Activated CD8-positive, alpha-beta memory T cell treated with anti-CD3 and anti-CD28 coated beads for 4 hours (primary cell): ENCODE data around the gene MAFB.

Experiments used
- DNase-seq, 2 donors: peaks; one replicate each; pipeline ENCODE4 v3.0.0-alpha.2; 2020; ENCODE audit warnings: low read depth in 2 of 2

Gene MAFB

DNA sequence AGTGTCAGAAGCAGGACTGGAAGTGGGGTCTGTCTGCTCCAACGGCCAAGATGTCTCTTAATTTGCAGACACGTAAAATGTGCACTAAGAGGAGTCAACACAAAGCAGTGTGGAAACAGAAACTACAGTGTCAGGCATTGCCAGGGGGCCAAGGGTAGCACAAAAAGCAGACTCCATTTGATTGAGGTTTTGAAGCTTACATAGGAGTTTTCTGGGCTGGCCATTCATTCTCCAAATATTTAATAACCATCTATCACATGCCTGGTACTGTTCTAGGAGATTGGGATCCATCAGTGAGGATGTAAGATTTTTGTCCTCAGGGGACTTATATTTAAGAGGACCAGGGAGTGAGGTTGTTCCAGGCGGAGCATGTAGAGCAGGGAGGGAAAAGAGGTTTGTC lies 29.5 kb downstream of the MAFB start:
- no peak for DNase-seq

DNA sequence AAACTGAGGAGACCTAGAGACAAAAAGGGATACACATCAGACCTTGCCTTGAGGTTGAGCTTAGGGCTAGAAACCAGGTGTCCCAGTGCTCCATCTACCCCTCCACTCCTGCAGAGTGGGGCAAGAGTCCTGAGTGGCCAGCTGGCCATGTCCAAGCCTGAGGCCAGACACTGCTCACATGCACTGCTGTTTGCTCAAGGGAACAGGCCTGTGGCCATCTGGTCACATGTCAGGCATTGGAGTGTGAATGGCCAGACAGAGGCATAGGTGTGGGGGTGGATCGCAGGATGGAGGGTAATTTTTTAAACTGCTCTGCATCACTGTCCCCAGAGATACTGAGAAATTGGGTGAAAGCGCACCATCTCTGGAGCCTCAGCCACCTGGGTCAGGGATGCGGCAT lies 30.5 kb downstream of the MAFB start:
- DNase-seq: no peak

DNA sequence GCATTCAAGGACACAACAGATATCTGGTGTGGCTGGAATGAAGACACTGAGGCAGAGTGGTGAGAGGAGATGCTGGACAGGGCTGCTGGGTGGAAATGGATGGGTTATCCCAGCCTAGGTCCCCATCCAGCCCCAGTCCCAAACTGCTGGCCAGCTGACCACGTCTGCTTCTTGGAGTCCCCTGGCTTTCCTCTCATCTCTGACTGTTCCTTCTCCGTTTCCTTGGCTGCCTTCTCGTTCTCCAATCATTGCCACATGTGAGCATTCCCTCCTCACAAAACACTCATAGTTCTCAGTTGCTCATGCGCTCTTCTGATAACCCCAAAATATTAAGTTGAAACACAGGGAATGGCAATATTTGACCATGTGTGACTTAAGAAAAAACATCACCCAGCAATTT lies 31.5 kb downstream of the MAFB start:
- no peak for DNase-seq

DNA sequence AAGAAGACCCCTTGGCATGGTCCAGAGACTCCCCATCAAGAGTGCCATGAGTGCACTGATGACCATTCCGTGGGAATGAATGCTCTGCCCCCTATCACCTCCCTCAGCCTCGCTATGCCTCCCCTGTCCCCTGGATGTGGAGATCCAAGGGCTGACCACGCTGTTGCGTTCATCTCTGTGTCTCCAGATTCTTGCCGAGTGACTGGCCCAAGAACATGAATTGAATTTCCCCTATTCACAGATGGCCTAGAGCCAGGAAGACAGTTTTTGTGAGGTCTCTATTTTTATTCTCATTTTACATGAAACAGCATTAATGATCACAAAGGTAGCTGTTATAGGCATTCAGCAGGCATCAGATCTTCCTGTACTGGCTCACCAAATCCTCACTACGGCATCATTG lies 33.6 kb downstream of the MAFB start:
- no peak for DNase-seq

DNA sequence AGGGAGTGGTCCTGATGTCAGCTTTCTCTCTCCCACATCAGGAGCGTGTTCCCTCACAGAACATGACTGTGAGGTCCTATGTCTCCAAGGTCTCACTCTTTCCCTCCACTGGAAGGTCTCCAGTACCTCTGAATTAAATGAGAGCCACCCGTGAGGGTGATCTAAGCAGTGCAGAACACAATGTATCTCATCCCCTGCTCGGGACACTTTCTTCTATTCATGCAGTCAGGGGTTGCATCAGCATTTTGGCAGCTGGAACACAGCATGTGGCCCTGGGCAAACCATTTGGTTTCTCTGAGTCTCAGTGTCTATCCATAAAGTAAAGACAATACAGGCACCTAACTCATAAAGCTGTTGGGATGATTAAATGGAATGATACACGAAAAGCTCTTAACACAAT lies 34.2 kb downstream of the MAFB start:
- DNase-seq: no peak

DNA sequence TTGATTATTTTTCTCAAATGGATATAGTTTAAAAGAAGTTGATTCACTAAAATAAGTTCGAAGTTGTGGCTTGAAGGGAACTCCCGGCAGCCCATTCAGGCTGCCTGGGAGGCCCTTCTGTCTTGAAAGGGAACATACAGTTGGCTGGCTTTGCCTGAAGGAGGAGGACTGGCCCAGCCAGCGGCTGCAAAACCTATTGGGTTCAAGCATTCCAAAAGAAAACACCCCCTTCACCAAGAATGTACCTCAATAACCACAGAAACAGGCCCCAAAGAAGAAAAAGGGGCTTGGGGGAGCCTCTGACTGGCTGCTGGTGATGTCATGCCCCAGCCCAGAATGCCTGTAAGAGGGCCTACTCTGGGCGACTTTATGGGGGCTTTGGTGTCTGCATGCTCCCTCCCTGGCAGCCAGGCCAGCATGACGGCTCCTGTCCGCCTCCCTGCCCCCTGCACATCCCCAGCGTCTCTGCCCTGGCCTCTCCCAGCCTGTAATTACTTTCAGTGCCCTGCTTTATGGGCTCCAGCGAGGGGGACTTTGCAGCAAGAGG lies 36.5 kb downstream of the MAFB start:
- no peak for DNase-seq

DNA sequence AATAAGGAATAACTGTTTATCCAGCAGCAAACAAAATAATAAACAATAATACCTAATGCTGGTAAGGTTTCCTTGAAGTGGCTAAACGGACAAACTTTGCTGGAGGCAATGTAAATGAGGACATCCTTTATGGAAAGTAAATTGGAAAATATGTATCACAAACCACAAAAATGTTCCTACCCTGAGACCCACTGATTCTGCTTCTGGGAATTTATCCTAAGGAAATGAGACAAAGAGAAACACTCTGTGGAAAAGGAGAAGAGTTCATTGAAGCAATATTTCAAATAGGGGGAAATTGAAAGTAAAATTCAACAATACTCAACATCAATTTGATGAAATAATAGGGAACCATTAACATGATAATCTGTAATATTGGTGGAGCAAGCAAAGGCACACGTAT lies 37.9 kb downstream of the MAFB start:
- no peak for DNase-seq

DNA sequence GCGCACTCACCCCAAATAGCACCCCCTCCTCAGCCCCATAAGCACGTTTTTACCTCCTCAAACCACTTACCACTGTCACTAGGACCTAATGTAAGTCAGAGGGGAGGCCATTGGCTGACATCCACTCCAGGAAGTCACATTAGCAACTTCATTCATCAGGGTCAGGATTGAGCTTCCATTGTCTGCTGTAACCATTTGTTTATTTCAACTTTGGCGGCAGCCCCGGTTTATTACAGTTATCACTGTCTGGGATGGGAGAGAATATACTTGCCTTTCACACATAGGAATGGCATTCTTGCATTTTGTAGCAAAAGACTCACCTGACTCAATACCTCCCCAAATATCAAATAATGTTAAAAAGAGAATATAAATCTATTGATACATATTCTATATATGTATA lies 38.3 kb downstream of the MAFB start:
- DNase-seq: no peak

DNA sequence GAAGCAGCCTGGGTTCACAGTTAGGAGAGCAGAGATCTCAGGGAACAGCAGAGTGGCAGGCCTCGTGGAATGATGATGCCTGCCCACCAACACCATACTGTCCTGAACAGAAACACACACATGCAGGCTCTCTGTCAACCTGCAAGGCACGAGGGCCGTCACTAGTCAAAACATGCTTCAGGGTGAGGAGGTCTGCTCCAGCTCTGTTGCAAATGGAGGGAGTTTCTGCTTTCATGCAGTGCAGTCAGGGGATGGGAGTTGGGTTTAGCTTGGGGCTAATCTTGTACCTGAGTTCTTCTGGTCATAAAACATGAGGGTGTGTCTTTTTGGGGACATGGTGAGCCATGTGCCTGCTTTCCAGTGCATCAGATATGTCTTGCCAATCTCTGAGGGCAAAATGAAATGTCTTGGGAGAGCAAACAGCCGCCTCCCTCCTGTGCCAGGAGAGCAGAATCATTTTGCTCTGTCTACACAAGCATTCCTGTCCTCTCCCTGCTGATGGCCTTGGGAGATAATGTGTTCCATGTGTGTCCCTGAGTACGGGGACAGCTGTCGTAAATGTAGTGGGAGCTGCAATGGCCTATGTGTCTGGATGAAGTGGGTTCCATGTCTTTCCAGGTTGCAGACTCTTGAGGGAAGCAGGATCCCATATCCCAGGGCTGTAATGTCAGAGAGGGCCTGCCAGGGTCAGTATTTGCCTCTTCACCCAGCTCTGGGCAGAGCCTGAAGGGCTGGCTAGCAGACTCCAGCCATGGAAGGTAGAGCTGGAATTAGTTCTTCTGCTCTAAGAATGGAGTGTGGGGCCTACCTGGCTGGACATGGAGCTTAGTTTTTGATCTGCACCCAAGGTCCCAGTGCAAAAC lies 40.6 kb downstream of the MAFB start:
- no peak for DNase-seq

DNA sequence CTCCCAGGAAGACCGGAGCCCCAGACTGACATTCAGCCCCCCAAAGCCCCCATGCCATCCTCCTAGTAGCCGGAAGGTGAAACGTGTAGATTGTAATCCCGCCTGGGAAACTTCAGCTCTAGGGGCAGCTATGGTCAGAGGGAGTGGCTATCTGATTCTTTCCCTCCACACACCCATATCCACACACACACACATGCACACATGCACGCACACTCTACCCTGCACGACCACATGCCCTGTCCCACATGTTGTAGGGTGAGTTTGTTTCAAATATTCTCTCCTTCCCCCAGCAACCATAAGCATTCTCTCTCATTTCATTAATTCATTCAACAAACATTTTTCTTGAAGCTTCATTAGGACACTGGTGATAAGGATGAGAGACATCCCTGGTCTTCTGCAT lies 42.2 kb downstream of the MAFB start:
- DNase-seq: no peak

DNA sequence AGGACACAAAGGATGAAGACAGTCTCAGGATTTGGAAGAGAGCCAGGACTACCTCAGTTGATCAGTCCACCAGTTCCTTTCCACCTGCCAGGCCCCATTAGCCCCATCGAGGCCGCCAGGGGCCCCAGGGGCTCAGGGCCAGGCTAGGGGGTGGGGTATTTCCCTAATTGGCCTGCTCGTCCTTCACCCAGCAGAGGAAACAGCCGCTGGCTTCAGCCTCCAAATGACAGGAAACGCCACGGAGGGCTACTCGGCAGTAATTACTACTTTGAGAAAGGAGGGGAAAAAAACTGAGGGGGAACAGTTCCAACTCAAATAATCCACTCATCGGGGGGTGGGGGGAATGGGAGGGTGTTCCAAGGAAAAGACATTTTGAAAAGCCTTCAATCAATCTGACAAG lies 42.7 kb downstream of the MAFB start:
- no peak for DNase-seq

DNA sequence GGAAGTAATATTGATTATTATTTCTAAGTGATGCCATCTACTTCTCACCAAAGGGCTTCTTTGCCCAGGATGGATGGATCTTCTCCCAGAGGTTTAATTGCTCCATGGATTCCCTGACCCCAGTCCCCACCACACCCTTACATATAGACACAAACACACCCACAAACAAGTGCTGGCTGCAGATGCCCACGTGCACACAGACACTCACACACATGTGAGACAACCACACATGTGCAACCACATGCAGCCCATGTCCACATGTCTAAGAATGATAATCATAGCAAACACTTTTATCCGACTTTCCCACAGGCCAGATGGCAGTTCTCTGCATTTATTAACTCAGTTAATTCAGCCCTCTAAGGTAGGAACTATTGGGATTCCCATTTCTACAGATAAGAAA lies 44.2 kb downstream of the MAFB start:
- no peak for DNase-seq

DNA sequence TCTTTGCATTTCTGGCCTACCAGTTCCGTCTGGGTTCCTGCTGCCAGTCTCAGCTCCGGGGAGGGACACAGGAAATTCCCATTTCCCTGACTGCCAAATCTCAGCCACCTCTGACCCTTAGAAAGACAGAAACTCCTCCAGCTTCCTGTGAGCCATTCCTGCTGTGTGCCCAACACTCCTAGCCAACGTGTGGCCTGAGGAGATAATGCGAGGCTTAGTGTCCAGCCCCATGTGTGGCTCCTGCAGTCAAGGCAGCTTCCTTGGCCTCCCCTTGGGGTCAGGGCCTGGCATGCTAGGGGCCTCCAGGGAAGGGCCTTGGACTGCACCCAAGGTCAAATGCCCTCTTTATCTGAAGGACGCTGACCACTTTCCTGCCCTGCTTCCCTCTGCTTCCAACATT lies 45.1 kb downstream of the MAFB start:
- no peak for DNase-seq

DNA sequence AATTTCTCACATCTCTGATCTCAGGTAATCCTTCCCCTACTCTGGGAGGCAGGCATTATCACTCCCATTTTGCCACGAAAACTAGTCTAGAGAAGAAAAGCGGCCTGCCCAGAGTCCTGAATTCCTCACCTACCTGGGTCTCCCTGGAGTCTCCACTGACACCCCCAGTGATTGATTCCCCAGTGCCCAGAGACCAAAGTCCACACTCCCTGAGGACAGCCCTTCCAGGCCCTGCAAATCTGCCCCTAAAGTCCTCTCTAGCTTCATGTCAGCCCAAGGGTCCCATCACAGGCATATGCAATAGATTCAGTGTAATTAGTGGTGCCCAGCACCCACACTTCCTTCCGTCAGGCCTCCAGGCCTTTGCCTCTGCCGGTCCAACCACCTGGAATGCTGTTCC lies 47.2 kb downstream of the MAFB start:
- no peak for DNase-seq

DNA sequence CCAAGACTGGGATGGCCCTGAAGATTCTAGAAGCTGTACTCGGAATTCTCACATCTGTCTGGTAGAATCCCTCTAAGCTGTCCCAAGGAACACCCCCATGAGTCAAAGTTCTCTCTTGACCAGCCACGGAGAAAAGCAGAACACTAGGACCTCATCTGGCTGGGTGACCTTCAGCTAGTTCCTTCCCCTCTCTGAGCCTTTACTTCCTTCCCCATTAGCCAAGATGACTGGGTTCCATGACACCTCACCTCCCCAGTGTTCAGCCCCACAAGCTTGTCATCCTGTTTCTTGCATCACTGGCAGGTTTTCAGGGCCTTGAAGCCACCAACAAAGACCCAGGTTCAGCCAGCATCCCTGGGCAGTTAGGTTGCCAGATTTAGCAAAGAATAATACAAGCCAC lies 47.8 kb downstream of the MAFB start:
- DNase-seq: no peak

DNA sequence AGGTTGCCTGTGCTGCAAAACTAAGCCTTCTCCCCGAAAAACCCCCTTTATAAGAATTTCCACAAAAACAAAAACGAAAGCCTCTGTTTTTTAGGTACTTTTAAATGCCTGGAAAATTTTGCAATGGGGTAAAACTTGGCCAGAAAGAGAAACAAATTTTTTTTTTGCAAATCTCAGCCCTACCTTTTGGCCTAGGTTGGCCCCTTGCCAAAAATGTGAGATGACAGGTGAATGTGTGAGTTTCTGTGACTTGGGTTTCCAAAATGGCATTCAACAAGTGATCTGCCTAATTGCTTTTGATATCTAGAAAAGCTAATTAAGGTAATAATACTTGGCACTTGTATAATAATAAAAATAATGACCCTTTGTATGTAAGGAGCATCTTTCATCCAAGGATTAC lies 48.4 kb downstream of the MAFB start:
- DNase-seq: no peak

DNA sequence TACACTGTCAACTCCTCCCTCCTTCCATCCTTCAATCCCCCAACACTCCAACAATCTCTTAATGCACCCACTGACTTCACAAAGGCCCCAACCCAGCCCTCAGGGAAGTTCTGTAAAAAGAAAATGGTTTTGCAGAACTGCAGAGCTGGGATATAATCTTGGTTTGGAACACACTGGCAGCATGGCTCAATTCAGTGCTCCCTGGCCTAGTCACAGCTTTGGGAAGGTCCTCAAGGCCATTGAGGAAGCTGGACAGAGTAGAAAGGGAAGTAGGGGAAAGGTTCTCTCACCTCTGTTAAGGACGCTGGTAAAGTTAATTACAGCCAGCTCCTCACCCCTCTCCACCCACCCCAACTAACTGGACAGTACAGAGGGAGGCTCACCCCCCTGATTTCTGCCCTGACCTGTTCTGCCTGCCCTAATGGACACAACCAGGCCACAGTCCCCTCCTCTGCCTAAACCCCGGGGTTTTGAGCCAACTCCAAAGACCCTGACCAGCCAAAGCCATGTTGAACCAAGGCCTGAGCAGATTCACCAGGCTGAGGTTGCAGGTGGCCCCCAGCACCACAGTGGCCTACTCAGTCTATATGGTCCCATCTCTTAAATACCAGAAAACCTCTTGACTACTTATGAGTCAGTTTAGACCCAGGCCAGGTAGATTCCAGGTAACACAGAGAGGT lies 49.2 kb downstream of the MAFB start:
- DNase-seq: no peak

DNA sequence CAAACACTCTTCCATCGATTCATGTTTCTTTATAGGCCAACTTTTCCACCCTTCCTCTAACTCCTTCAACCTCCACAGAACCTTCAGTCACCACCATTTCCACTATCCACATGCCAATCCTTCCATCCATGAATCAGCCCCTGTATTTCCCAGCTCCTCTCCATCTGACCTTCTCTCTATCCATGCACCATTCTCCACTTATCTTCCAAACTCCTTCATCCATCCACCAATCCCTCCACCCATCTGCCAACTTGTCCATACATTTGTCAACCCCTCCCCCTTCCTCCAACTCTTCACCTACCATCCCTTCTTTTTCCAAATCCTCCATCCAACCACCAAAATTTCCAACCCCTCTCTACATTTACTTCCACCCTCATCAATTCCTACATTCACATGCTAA lies 49.9 kb downstream of the MAFB start:
- no peak for DNase-seq

DNA sequence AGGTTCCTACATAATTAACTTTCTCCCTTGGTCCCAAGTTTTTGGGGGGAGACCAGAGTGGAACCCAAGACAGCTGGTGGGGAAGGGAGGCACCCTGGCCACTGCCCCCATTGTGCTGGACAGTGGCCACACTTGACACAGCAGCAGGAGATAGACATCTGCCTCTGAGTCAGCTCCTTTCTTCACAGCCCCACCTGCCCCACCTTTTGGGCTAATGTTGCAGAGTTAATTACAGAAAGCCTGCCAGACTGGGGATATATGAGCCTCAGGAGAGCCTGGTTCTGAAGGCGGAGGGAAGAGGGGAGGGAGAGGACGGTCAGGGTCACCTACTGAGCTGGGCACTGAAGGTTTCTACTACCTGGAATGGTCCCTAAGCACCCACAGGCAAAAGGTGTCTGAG lies 50.6 kb downstream of the MAFB start:
- DNase-seq: no peak

DNA sequence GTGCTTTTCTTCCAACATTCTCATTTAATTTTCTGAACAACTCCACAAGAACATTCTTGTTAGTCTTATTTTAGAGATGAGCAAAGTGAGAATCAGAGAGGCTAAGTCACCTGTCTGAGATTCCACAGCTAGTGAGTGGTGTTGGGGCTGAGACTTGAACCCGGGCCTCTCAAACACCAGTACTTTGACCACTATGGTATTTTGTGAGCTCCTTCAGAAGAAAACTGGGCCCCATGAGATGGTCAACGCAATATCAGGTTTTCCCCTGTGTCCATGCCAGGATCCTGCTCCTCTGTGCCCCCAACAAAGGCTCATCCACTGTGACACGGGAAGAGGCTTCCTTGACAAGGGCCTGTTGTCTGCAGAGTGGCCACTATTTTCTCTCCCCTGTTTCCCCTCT lies 51.9 kb downstream of the MAFB start:
- DNase-seq: no peak

DNA sequence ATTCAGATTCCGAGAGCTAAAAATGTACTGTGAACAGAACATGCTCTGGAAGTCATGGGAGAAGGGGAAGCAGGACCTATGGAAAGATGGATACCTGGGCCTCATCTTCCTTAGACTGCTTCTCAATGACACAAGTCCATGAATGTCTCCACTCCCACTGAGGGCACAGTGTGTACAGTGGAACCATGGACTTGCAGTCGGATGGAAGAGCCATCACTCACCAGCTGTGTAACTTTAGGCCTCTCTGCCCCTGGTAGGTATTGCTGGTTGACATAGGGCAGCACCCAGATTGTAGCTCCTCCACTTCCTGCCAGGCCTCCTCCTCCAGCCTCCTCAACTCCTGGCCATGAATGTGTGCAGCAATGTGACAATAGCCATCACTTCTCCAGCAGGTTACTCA lies 52.5 kb downstream of the MAFB start:
- no peak for DNase-seq

DNA sequence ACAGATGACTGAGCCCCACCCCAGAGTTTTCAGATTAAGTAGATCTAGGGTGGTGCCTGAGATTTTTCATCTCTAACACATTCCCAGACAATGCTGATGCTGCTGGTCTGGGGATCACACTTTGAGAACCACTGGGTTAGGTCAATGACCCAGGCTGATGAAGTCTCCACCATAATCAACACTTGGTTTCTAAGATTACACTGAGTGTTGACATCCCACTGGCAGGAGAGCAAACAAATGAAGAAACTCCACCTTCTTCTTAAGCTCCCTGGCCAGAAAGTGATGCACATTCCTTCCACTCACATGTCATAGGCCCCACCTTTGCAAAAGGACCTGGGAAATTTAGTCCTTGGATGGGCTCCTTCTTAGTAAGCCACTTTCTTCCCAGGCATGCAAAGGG lies 53.1 kb downstream of the MAFB start:
- no peak for DNase-seq
